CD4-positive, alpha-beta memory T cell (primary cell): ENCODE results near the gene PAIP2. TPM values are rescaled to one million over a fixed set of nuclear protein-coding genes. Genes with fewer than 3 reads are reported as not detected.

Source experiments
- CTCF ChIA-PET: fragments of 350-600 bp; sonication (Branson Sonifier 250); formaldehyde crosslinking; loops from one replicate; lab custom pipeline; 2021; ENCODE audit warnings: inconsistent platforms; ENCODE audit not compliant: partially characterized antibody; lab: Charles Lee
- POLR2A ChIA-PET: fragments of 350-600 bp; sonication (Branson Sonifier 250); formaldehyde crosslinking; loops from one replicate; lab custom pipeline; 2021; ENCODE audit not compliant: partially characterized antibody; lab: Charles Lee
- DNase-seq, 5 donors: peaks; one replicate each; pipeline versions ENCODE4 v3.0.0 to v3.0.0-alpha.2; 2020 to 2022; ENCODE audit warnings: mixed read lengths in 1 of 5
- H3K27ac ChIP-seq: one replicate; pipeline ENCODE4 v1.7.0; 2013; ENCODE audit warnings: low read depth, low read length
- H3K27me3 ChIP-seq: 2 replicates; pipeline ENCODE4 v1.7.0; 2013; ENCODE audit warnings: mild to moderate bottlenecking, low read length, moderate library complexity; ENCODE audit not compliant: insufficient read depth
- H3K36me3 ChIP-seq: 2 replicates; pipeline ENCODE4 v1.7.0; 2013; ENCODE audit warnings: mild to moderate bottlenecking, low read length, moderate library complexity; ENCODE audit not compliant: insufficient read depth
- H3K4me1 ChIP-seq: 2 replicates; pipeline ENCODE4 v1.7.0; 2013; ENCODE audit warnings: mild to moderate bottlenecking, low read length, moderate library complexity; ENCODE audit not compliant: insufficient read depth
- H3K4me3 ChIP-seq, 2 donors: one replicate each; pipeline ENCODE4 v1.7.0; 2013; ENCODE audit warnings: low read length in 2 of 2, mild to moderate bottlenecking in 1 of 2
- H3K9me3 ChIP-seq, 2 donors: one replicate each; pipeline ENCODE4 v1.7.0; 2013; ENCODE audit warnings: low read length in 2 of 2, control low read depth in 1 of 2; ENCODE audit not compliant: control insufficient read depth in 1 of 2
- H3K27ac Mint-ChIP-seq, 7 donors: one replicate each; pipeline ENCODE4 v1.8.0; 2020 to 2021; ENCODE audit warnings: mixed read lengths in 7 of 7, mild to moderate bottlenecking in 6 of 7, inconsistent platforms in 3 of 7, moderate library complexity in 3 of 7
- H3K27me3 Mint-ChIP-seq, 2 donors: one replicate each; pipeline ENCODE4 v1.8.0; 2020 to 2021; ENCODE audit warnings: mixed read lengths in 2 of 2
- H3K36me3 Mint-ChIP-seq, 2 donors: one replicate each; pipeline ENCODE4 v1.8.0; 2020 to 2021; ENCODE audit warnings: mixed read lengths in 2 of 2, inconsistent platforms in 1 of 2, mild to moderate bottlenecking in 1 of 2
- H3K4me1 Mint-ChIP-seq, 4 donors: one replicate each; pipeline ENCODE4 v1.8.0; 2020 to 2021; ENCODE audit warnings: mixed read lengths in 4 of 4, mild to moderate bottlenecking in 1 of 4
- H3K4me3 Mint-ChIP-seq, 8 donors: one replicate each; pipeline ENCODE4 v1.8.0; 2020 to 2021; ENCODE audit warnings: mixed read lengths in 8 of 8, mild to moderate bottlenecking in 7 of 8, moderate library complexity in 6 of 8, inconsistent platforms in 3 of 8
- H3K9me3 Mint-ChIP-seq, 8 donors: one replicate each; pipeline ENCODE4 v1.8.0; 2020 to 2021; ENCODE audit warnings: mixed read lengths in 8 of 8, mild to moderate bottlenecking in 5 of 8, inconsistent platforms in 3 of 8, moderate library complexity in 1 of 8
- intact Hi-C: fragments of 100-400 bp; cut with micrococcal nuclease; formaldehyde crosslinking; loops from one replicate; pipeline ENCODE4 v1.15.1; 2023
- polyA plus RNA-seq, 2 donors: library from polyadenylated mRNA; unstranded; fragments of 300-500 nt; fragmentation: Illumina TruSeq; gene quantifications; one replicate each; pipeline ENCODE4 v1.2.3, GENCODE V29; 2021
- total RNA-seq, 2 experiments: library from RNA; stranded (reverse); gene quantifications; one replicate each; pipeline ENCODE4 v1.2.3, GENCODE V29; 2021

PAIP2 gene
- total and polyA plus RNA-seq, 4 experiments from 2014 or later, result 109 to 503 (median 211) TPM

DNA sequence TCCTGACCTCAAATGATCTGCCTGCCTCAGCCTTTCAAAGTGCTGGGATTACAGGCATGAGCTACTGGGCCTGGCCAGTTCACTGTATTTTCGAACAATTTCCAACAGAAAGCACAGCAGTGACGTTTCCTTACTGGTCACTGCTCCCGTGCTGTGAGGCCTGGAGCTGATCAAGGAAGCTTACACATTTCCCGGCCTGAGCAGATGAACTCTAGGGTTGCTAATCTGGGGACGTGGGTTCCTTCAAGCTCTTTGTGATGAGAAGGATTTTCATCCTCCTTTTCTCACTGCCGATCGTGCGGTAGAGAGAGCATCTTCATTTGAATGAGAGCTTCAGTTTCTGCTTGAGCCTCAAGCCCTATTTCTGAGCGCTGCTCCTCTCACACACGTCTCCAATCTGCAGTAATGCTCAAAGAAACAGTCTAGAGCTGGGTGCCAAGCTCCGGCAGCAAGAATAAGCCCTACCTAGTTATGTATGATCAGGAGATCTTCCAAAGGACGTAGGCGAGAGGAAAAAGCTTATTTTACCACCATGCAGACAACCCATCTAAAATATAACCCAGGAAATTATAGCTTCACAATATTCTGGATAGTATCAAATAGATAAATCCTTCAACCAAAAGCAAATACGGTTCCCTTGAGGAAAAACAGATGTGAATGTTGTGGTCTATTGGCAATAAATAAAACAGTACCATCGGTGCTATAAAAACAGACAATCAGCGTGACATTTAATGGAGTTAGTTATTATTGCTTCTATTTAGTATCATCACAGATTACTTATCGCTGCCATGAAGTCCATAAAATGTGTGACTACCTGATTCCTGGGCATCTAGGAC is 69.6 kb downstream of the PAIP2 start:
- Mint-ChIP-seq H3K27me3 (no peaks in the 10 kb centered on the region), H3K4me1 (peaks cover 11 to 33% (median 22%) of the 10 kb centered on the region in 4 donors), H3K36me3 (no peaks in the 10 kb centered on the region), H3K9me3 (no peaks in the 10 kb centered on the region), H3K4me3 (no peak overlapping the region), H3K27ac (no peak overlapping the region)
- H3K4me1 ChIP-seq, result peaks cover 31% of the 10 kb centered on the region
- H3K27ac ChIP-seq, result no peak overlapping the region
- no peaks in the 10 kb centered on the region for H3K9me3 ChIP-seq
- POLR2A ChIA-PET, result interaction anchor here (1.3 to 1.5 kb wide), 2 partner anchors 70 to 150 kb away, joined by 3 to 5 read pairs; partner anchors contain the start of gene UBE2D2
- no peaks in the 10 kb centered on the region for H3K36me3 ChIP-seq
- no peak overlapping the region for H3K4me3 ChIP-seq
- no peak for DNase-seq
- no peaks in the 10 kb centered on the region for H3K27me3 ChIP-seq
- intact Hi-C loops, result no loop called here
- CTCF ChIA-PET, result interaction anchor here (0.5 to 4.6 kb wide), 7 partner anchors 9 to 222 kb away, joined by 3 to 29 read pairs (median 4); no protein-coding TSS in a partner anchor

DNA sequence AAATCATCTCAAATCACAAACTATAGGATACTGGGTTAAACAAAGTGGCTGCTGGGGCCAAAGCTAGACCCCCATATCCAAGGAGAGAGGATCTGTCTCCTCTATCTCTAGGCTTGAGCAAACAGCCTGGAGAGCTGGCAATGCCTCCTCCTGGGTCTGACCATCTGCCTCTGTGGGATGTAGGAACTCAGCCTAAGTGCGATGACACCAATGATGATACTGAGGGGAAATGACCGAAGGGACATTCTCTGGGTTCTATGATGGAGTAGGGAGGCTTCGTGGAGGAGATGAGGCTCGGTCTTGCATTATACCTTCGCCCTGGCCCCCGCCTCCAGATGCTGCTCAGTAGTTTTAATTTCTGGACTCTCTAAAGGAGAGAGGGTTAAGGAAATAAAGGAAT is 71.5 kb downstream of the PAIP2 start:
- peaks cover 31% of the 10 kb centered on the region for H3K4me1 ChIP-seq
- ChIA-PET POLR2A (no interaction called here), CTCF (interaction anchor here (1.0 to 1.2 kb wide), 3 partner anchors 9 to 213 kb away, joined by 3 to 4 read pairs (median 3); no protein-coding TSS in a partner anchor)
- Mint-ChIP-seq H3K27ac (peak overlapping the region in 1 of 7 donors; percentile 3), H3K4me3 (no peak overlapping the region), H3K36me3 (no peaks in the 10 kb centered on the region), H3K27me3 (no peaks in the 10 kb centered on the region), H3K9me3 (no peaks in the 10 kb centered on the region), H3K4me1 (peaks cover 13 to 33% (median 23%) of the 10 kb centered on the region in 4 donors)
- no peak overlapping the region for H3K4me3 ChIP-seq
- intact Hi-C loops, result no loop called here
- no peaks in the 10 kb centered on the region for H3K27me3 ChIP-seq
- H3K9me3 ChIP-seq, result no peaks in the 10 kb centered on the region
- no peak overlapping the region for H3K27ac ChIP-seq
- no peaks in the 10 kb centered on the region for H3K36me3 ChIP-seq
- DNase-seq, result no peak

- H3K4me1 Mint-ChIP-seq, result peaks cover 13 to 33% (median 23%) of the 10 kb centered on the region in 4 donors
- intact Hi-C loops, result no loop called here
- no peak overlapping the region for H3K4me3 ChIP-seq
- no peaks in the 10 kb centered on the region for H3K9me3 ChIP-seq
- ChIA-PET POLR2A (interaction anchor here (0.5 to 1.8 kb wide), 3 partner anchors 10 to 1056 kb away, joined by 3 to 11 read pairs (median 3); partner anchors contain the start of gene SPATA24), CTCF (interaction anchor here (1.0 to 2.7 kb wide), 5 partner anchors 8 to 105 kb away, joined by 3 to 19 read pairs (median 4); no protein-coding TSS in a partner anchor)
- H3K36me3 ChIP-seq, result no peaks in the 10 kb centered on the region
- H3K4me1 ChIP-seq, result peaks cover 31% of the 10 kb centered on the region
- H3K27me3 ChIP-seq, result no peaks in the 10 kb centered on the region
- peak overlapping the region in 7 of 8 donors; percentile 11 to 66 (median 53) for H3K4me3 Mint-ChIP-seq
- peaks cover 0 to 7% of the 10 kb centered on the region in 2 donors for H3K36me3 Mint-ChIP-seq
- peak overlapping the region in 4 of 7 donors; percentile 3 to 48 (median 39) for H3K27ac Mint-ChIP-seq
- no peaks in the 10 kb centered on the region for H3K9me3 Mint-ChIP-seq
- no peaks in the 10 kb centered on the region for H3K27me3 Mint-ChIP-seq
- no peak for DNase-seq
- peak overlapping the region; percentile 3 for H3K27ac ChIP-seq
Measured at GRCh38 chr5:139413963-139414362, 72.3 kb downstream of the PAIP2 start.

- peaks cover 31% of the 10 kb centered on the region for H3K4me1 ChIP-seq
- peak overlapping the region; percentile 0 to 66 (median 38) for H3K4me3 Mint-ChIP-seq
- H3K9me3 ChIP-seq, result no peaks in the 10 kb centered on the region
- H3K27ac ChIP-seq, result peak overlapping the region; percentile 3
- H3K9me3 Mint-ChIP-seq, result no peaks in the 10 kb centered on the region
- POLR2A ChIA-PET, result interaction anchor here (0.5 to 1.8 kb wide), 5 partner anchors 11 to 1056 kb away, joined by 3 to 11 read pairs (median 3); partner anchors contain the start of genes DNAJC18 and SPATA24
- intact Hi-C loops, result no loop called here
- CTCF ChIA-PET, result interaction anchor here (0.8 to 2.7 kb wide), 4 partner anchors 12 to 204 kb away, joined by 3 to 19 read pairs (median 4); no protein-coding TSS in a partner anchor
- H3K4me1 Mint-ChIP-seq, result peaks cover 13 to 33% (median 23%) of the 10 kb centered on the region in 4 donors
- no peaks in the 10 kb centered on the region for H3K27me3 Mint-ChIP-seq
- no peaks in the 10 kb centered on the region for H3K36me3 ChIP-seq
- H3K27me3 ChIP-seq, result no peaks in the 10 kb centered on the region
- DNase-seq, result peak in 2 of 5 donors; percentile 23 to 37
- no peak overlapping the region for H3K4me3 ChIP-seq
- peak overlapping the region in 6 of 7 donors; percentile 33 to 85 (median 66) for H3K27ac Mint-ChIP-seq
- H3K36me3 Mint-ChIP-seq, result peaks cover 4 to 7% of the 10 kb centered on the region in 2 donors
Measured at GRCh38 chr5:139414581-139415130, 73.0 kb downstream of the PAIP2 start.

DNA sequence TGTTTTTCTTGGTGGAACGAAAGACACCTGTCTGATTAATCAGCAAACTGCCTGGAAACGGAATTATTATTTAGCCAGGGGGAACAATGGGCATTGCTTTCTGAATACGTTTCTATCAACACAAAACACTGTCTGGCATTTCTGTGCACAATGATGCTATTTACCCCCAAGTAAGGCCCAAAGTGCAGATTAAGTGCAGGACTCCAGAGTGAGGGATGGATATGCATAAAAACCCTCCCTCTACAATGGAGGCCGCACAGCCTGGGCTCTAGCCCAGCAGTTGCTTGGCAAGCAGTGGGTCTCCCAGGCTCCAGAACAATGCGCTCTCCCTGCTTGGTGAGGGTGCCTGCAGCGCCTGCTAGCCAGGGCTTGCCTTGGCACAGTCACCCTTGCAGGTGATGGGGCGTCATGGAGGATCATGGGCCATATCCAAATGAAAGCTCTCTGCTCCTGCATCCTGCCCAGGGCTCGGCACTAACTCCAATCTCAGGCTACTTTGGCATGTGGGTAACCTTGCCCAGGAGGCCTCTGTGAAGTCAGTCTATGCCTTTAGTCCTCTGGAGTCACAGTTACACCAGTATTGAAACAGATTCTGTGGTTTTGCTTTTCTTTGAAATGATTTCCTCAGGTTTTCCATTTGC is 73.7 kb downstream of the PAIP2 start:
- peak overlapping the region in 6 of 8 donors; percentile 21 to 66 (median 48) for H3K4me3 Mint-ChIP-seq
- H3K36me3 Mint-ChIP-seq, result peaks cover 7 to 10% of the 10 kb centered on the region in 2 donors
- H3K27me3 ChIP-seq, result no peaks in the 10 kb centered on the region
- H3K27ac ChIP-seq, result no peak overlapping the region
- H3K4me3 ChIP-seq, result no peak overlapping the region
- no peaks in the 10 kb centered on the region for H3K9me3 ChIP-seq
- POLR2A ChIA-PET, result interaction anchor here (0.6 to 1.8 kb wide), 3 partner anchors 12 to 74 kb away, joined by 3 to 11 read pairs (median 3); partner anchors contain the start of genes DNAJC18 and SPATA24
- peak overlapping the region in 4 of 7 donors; percentile 47 to 85 (median 73) for H3K27ac Mint-ChIP-seq
- H3K36me3 ChIP-seq, result no peaks in the 10 kb centered on the region
- intact Hi-C loops, result no loop called here
- no peaks in the 10 kb centered on the region for H3K9me3 Mint-ChIP-seq
- H3K27me3 Mint-ChIP-seq, result no peaks in the 10 kb centered on the region
- peaks cover 13 to 33% (median 23%) of the 10 kb centered on the region in 4 donors for H3K4me1 Mint-ChIP-seq
- CTCF ChIA-PET, result interaction anchor here (0.6 to 2.7 kb wide), 5 partner anchors 10 to 101 kb away, joined by 3 to 19 read pairs (median 4); no protein-coding TSS in a partner anchor
- no peak for DNase-seq
- H3K4me1 ChIP-seq, result peaks cover 31% of the 10 kb centered on the region

DNA sequence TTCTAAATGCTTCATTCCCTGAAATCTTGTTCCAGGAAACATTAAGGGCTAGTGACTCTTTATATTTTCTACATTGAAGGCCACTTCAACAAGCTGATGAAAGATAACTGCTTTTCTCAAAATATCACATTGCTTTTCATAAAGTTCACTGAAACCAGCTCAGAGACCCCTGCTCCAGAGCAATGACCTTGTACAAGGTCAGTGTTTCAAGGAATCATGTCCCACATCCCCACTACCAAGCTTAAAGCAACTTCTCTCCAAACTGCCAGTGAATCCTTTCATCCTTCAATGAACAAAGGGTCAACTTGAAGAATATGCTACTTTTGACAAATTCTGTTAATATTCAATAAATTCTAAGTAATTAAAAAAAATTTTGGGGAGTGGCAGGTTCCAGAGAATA is 74.2 kb downstream of the PAIP2 start:
- Mint-ChIP-seq H3K36me3 (peaks cover 7 to 16% of the 10 kb centered on the region in 2 donors), H3K27ac (peak overlapping the region in 1 of 7 donors; percentile 43), H3K27me3 (no peaks in the 10 kb centered on the region), H3K4me3 (no peak overlapping the region), H3K9me3 (no peaks in the 10 kb centered on the region), H3K4me1 (peaks cover 13 to 33% (median 23%) of the 10 kb centered on the region in 4 donors)
- DNase-seq, result no peak
- Histone ChIP-seq H3K4me3 (no peak overlapping the region), H3K4me1 (peaks cover 31% of the 10 kb centered on the region), H3K27me3 (no peaks in the 10 kb centered on the region), H3K9me3 (no peaks in the 10 kb centered on the region), H3K27ac (no peak overlapping the region), H3K36me3 (no peaks in the 10 kb centered on the region)
- ChIA-PET CTCF (interaction anchor here (0.6 to 2.7 kb wide), 4 partner anchors 9 to 100 kb away, joined by 3 to 19 read pairs (median 4); no protein-coding TSS in a partner anchor), POLR2A (no interaction called here)
- intact Hi-C loops, result no loop called here
